Hematopoietic multipotent progenitor cell treated with erythropoietin and hydrocortisone succinate and interleukin-3 and kit ligand, for 6 days (in vitro differentiated cells): ENCODE results near the gene PDLIM5.
"Not testable (repeated sequence)": the region's sequence is repeated elsewhere in the genome, so short reads cannot be mapped to it uniquely, and the experiment has no call there.

Source experiments
- DNase-seq: peaks from one replicate; pipeline ENCODE4 v3.0.0-alpha.2; 2015

PDLIM5 gene

GRCh38 chr4:94466923-94467322, 15.2 kb downstream of the PDLIM5 start:
- DNase-seq: no peak

DNA sequence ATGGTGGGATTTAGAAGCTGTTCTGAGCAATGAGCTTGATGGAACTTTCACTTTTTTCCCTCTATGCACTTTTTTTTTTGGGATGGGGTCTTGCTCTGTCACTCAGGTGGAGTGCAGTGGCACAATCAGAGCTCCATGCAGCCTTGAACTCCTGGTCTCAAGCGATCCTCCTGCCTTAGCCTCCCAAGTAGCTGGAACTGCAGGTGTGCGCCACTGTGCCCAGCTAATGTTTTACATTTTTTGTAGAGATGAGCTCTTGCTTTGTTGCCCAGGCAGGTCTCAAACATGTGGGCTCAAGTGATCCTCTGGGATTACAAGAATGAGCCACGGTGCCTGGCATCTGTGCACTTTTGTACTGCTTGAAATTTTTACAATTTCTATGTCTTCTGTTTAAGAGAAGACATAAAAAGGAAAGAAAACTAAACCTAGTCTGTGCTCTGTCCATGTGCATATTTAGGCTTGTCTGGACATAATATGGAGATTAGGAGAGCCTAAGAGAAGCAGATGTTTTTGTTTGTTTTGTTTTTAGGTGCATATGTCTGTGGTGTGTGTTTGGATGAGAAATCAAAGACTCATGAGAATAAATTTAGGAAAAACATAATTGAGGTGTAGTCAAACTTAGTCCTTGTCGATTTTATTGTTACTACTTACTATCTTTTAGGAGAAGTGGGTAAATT, 16.5 kb downstream of the PDLIM5 start:
- no peak for DNase-seq

DNA sequence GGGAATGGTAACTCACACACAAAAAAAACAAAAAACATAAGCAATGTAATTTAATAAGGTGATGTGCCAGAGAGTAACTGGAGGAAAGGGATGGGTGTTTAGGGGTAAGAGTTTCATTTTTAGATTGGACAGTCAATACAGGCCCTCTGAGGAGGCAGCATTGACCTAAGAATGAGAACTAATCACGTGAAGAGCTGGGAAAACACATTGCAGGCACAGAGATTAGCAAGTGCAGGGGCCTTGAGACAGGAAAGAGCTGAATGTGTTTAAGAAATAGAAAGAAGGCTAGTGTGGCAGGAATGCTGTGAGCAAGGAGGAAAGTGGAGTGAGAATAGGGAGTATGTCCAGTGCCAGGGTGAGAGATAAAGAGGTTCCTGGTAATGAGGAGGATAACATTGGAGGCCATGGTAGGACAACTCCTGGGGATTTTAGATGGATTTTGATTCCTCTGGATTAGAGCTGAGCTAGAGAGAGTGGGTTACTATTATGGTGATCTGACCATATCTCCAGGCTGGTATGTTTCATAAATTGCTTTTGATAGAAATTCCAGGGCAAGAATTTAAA, 17.6 kb downstream of the PDLIM5 start:
- DNase-seq: no peak

- DNase-seq: no peak
These were observed 18.4 kb downstream of the PDLIM5 start for GRCh38 chr4:94470132-94470531.

DNA sequence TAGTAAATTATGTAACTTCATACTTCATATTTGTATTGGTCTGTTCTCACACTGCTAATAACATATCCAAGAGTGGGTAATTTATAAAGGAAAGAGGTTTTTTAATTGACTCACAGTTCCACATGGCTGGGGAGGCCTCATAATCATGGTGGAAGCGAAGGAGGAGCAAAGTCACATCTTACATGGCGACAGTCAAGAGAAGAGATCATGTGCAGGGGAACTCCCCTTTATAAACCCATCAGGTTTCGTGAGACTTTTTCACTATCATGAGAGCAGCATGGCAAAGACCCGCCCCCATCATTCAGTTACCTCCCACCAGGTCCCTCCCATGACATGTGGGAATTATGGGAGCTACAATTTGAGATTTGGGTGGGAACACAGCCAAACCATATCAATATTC, 19.0 kb downstream of the PDLIM5 start:
- not testable (repeated sequence) for DNase-seq

DNA sequence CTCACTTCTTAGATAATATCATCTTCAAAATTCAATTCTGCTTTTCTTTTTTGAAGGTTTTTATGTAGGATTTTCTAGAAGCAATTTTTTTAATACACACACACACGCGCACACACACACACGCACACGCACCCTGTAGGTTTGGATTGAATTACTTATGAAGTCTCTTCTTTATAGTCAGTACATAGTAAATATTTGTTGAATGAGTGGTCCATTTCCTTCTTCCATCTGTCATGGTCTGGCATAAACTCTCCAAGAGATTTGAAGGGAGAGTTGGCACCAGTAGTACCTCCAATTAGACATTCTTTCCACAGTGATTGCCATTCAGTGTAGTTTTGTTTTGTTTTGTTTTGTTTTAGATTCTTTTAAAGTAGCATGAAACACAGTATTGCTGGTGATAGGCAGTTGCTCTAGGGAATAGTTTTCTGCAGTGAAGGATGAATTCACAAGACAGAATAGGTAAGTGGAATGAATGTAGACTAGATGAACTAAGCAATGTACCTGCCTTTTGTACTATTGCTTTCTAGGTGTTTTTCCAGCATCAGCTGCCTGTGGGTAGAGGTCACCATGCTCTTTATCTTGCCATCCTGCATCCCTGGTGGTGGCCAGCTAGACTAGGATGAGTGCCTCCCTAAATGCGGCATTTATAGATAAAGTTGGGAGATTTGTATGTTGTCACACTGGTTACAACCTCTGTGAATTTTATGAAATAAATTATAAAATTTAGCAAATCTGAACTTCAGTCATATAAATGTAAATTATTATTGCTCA, 20.5 kb downstream of the PDLIM5 start:
- no peak for DNase-seq

DNA sequence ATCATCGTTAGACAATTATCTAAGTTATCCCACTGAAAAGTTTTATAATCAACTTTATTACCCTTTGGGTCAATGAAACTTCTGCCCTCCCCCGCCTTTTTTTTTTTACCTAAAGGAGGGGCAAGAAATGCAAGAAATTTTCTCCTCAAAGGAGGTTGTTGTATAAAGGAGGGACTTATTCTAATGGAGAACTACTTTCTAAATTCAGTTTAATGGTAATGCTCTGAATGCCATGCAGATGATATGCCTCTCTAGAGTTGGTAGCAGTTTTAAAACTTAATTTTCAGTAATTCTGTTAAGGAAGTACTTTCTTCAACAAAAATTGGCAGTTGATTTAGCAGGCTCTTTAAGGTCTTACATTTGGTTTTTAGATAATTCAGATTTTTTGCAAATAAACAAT, 23.3 kb downstream of the PDLIM5 start:
- no peak for DNase-seq

- no peak for DNase-seq
These were observed 24.1 kb downstream of the PDLIM5 start for GRCh38 chr4:94475794-94476193.

- no peak for DNase-seq
These were observed 25.5 kb downstream of the PDLIM5 start for GRCh38 chr4:94477227-94477626.

DNA sequence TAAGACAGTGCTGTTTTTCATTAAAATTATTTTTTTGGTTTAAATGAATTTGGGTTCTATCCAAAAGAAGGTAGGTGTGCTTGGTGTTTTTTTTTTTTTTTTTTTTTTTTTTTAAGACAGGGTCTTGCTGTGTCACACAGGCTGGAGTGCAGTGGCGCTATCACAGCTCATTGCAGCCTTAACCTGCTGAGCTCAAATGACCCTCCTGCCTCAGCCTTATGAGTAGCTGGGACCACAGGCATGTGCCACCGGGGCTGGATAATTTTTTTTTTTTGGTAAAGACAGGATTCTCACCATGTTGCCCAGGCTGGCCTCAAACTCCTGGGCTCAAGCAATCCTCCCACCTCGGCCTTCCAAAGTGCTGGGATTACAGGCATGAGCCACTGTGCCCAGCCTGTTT, 27.1 kb downstream of the PDLIM5 start:
- not testable (repeated sequence) for DNase-seq

- no peak for DNase-seq
These were observed 27.8 kb downstream of the PDLIM5 start for GRCh38 chr4:94479358-94480141.

GRCh38 chr4:94480362-94480951, 28.7 kb downstream of the PDLIM5 start:
- DNase-seq: no peak

GRCh38 chr4:94483895-94484294, 32.2 kb downstream of the PDLIM5 start:
- DNase-seq: no peak

GRCh38 chr4:94484818-94485217, 33.1 kb downstream of the PDLIM5 start:
- DNase-seq: no peak

- peak; percentile 36 for DNase-seq
These were observed 34.6 kb downstream of the PDLIM5 start for GRCh38 chr4:94486372-94486801.

- no peak for DNase-seq
These were observed 36.9 kb downstream of the PDLIM5 start for GRCh38 chr4:94488670-94489069.

DNA sequence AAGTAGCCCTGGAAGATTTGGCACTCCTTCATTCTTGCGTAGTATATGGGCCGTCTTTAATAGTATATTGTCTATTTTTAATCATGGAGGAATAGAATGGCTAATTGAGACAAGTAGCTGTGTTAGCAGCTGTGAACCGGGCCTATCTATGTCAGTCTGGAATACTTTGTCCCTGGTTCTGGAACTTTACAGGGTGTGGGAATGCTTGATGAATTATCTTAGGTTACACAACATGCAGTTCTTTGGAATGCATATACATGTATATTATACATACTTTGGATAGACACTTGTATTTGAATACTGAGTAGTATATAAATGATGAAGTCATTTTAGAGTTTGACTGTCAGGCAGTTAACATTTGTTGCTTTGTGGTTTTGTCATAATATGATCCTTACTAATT, 37.4 kb downstream of the PDLIM5 start:
- no peak for DNase-seq

GRCh38 chr4:94490437-94490836, 38.7 kb downstream of the PDLIM5 start:
- DNase-seq: no peak

- DNase-seq: no peak
These were observed 39.6 kb downstream of the PDLIM5 start for GRCh38 chr4:94491322-94491721.

- DNase-seq: no peak
These were observed 43.7 kb downstream of the PDLIM5 start for GRCh38 chr4:94495408-94495807.

GRCh38 chr4:94497690-94498089, 45.9 kb downstream of the PDLIM5 start:
- no peak for DNase-seq

- no peak for DNase-seq
These were observed 46.8 kb downstream of the PDLIM5 start for GRCh38 chr4:94498502-94498901.

- DNase-seq: no peak
These were observed 48.9 kb downstream of the PDLIM5 start for GRCh38 chr4:94500685-94501084.
